GM23248 (cell line): ENCODE results near the gene GNAS-AS1. TPM values are rescaled to one million over a fixed set of nuclear protein-coding genes. Genes with fewer than 3 reads are reported as not detected.

ENCODE experiments used
- DNase-seq: peaks from one replicate; pipeline ENCODE4 v3.0.0-alpha.2; 2015
- H2AFZ ChIP-seq: fragments of 200-600 bp; sonication (generic); 2 replicates; pipeline ENCODE4 v1.6.1; 2016; ENCODE audit warnings: antibody characterized with exemption
- H3F3A ChIP-seq: fragments of 200-600 bp; sonication (generic); 2 replicates; pipeline ENCODE4 v1.6.1; 2016; ENCODE audit warnings: mild to moderate bottlenecking, antibody characterized with exemption, mixed run types; ENCODE audit not compliant: insufficient read depth
- H3K27ac ChIP-seq: fragments of 200-600 bp; sonication (generic); 2 replicates; pipeline ENCODE4 v1.5.1; 2016; ENCODE audit warnings: mild to moderate bottlenecking
- H3K27me3 ChIP-seq: fragments of 200-600 bp; sonication (generic); replicated peaks from 2 replicates; pipeline ENCODE4 v1.6.1; 2016; ENCODE audit warnings: mild to moderate bottlenecking; ENCODE audit not compliant: insufficient read depth
- H3K36me3 ChIP-seq: fragments of 200-600 bp; sonication (generic); 2 replicates; pipeline ENCODE4 v1.6.1; 2016; ENCODE audit warnings: low read depth, mild to moderate bottlenecking
- H3K4me1 ChIP-seq: fragments of 200-600 bp; sonication (generic); 2 replicates; pipeline ENCODE4 v1.6.1; 2016; ENCODE audit warnings: mild to moderate bottlenecking; ENCODE audit not compliant: insufficient read depth
- H3K4me2 ChIP-seq: fragments of 200-600 bp; sonication (generic); one replicate; pipeline ENCODE4 v1.6.1; 2016; ENCODE audit warnings: mild to moderate bottlenecking; ENCODE audit not compliant: unreplicated experiment
- H3K4me3 ChIP-seq: fragments of 200-600 bp; sonication (generic); 2 replicates; pipeline ENCODE4 v1.5.1; 2016; ENCODE audit warnings: mild to moderate bottlenecking
- H3K79me2 ChIP-seq: fragments of 200-600 bp; sonication (generic); 2 replicates; pipeline ENCODE4 v1.6.1; 2016; ENCODE audit warnings: mild to moderate bottlenecking; ENCODE audit not compliant: insufficient read depth
- H3K9ac ChIP-seq: fragments of 200-600 bp; sonication (generic); 2 replicates; pipeline ENCODE4 v1.6.1; 2016; ENCODE audit warnings: mild to moderate bottlenecking
- H3K9me2 ChIP-seq: fragments of 200-600 bp; sonication (generic); 2 replicates; pipeline ENCODE4 v1.6.1; 2016; ENCODE audit warnings: mixed run types, mild to moderate bottlenecking, moderate library complexity; ENCODE audit not compliant: insufficient read depth
- H3K9me3 ChIP-seq: fragments of 200-600 bp; sonication (generic); one replicate; pipeline ENCODE4 v1.6.1; 2017; ENCODE audit warnings: low read depth
- H4K20me1 ChIP-seq: fragments of 200-600 bp; sonication (generic); 2 replicates; pipeline ENCODE4 v1.6.0; 2016; ENCODE audit not compliant: insufficient read depth
- EZH2 ChIP-seq: fragments of 200-600 bp; sonication (generic); IDR thresholded peaks from 2 replicates; pipeline ENCODE4 v1.6.1; 2018; ENCODE audit warnings: antibody characterized with exemption, mild to moderate bottlenecking; ENCODE audit not compliant: insufficient read depth, poor library complexity, severe bottlenecking
- EZH2phosphoT487 ChIP-seq: fragments of 200-600 bp; sonication (generic); IDR thresholded peaks from 2 replicates; pipeline ENCODE4 v1.6.1; 2018; ENCODE audit warnings: antibody characterized with exemption, moderate library complexity, mild to moderate bottlenecking, low read depth; ENCODE audit not compliant: insufficient read depth
- WGBS, 2 experiments: methylation state at CpG; one replicate each; pipeline ENCODE4 v1.1.6; 2015 to 2017; ENCODE audit warnings: low lambda C conversion rate in 2 of 2, low coverage in 1 of 2; ENCODE audit errors: missing lambda C conversion rate in 2 of 2; 5-methylcytosine and 5-hydroxymethylcytosine counted together
- in situ Hi-C: fragments of 300-500 bp; cut with MboI; formaldehyde crosslinking; loops from 2 replicates; pipeline ENCODE4 v1.15.0; 2020
- polyA plus RNA-seq: library from polyadenylated mRNA; unstranded; fragments of >200 nt; fragmentation: Nextera tagmentation; extraction: Ambion mirVana; gene quantifications from 2 replicates; pipeline ENCODE4 v1.2.1, GENCODE V29; 2016
- total RNA-seq: library from RNA; depleted of rRNA; stranded (reverse); fragments of >200 nt; shearing (Covaris generic); gene quantifications from 2 replicates; pipeline ENCODE4 v1.2.3, GENCODE V29; 2014

GNAS-AS1 gene
- total and polyA plus RNA-seq, 2 experiments from 2014 or later, result 0.97 to 1.0 TPM

DNA sequence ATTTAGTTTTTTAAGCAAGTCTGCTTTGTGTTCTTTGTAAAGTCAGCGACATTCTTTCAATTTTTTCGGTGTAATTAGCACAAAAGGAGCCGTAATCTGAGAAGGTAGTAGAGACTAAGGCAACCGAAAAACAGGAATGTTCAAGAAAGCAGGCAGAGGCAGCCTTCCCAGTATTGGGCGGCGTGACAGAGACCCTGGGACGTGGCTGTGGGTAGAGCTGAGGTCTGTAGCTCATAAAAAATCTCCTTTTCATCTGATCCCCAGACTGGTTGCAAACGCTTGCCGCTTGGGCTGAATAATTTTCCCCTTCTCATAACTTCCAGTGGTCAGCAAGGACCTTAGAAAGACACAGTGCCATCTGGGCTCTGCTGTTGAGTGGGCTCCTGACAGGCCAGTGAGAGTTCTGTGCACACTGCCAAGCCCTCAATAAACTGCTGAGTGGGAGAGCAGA lies 32.6 kb upstream of the GNAS-AS1 start:
- peak; percentile 21 for DNase-seq
- H2AFZ ChIP-seq, result peak overlapping the region; percentile 65
- H3K4me3 ChIP-seq, result peak overlapping the region; percentile 50
- H4K20me1 ChIP-seq, result no peaks in the 10 kb centered on the region
- no peak for TF ChIP-seq EZH2
- no peak for TF ChIP-seq EZH2phosphoT487
- in situ Hi-C loops, result no loop called here
- 44 to 47% methylated on average over 9 of the region's 9 CpGs for WGBS, 2 experiments
- H3K27me3 ChIP-seq, result no peaks in the 10 kb centered on the region
- no peaks in the 10 kb centered on the region for H3K36me3 ChIP-seq
- H3K9me2 ChIP-seq, result no peaks in the 10 kb centered on the region
- 0 out of 2 replicates have a peak, but pooled peaks cover 10% of the 10 kb centered on the region for H3K4me1 ChIP-seq
- no peaks in the 10 kb centered on the region for H3K79me2 ChIP-seq
- H3K4me2 ChIP-seq, result peak overlapping the region; percentile 59
- no peaks in the 10 kb centered on the region for H3F3A ChIP-seq
- peak overlapping the region; percentile 24 for H3K9ac ChIP-seq
- H3K9me3 ChIP-seq, result no peaks in the 10 kb centered on the region
- no peak overlapping the region for H3K27ac ChIP-seq

DNA sequence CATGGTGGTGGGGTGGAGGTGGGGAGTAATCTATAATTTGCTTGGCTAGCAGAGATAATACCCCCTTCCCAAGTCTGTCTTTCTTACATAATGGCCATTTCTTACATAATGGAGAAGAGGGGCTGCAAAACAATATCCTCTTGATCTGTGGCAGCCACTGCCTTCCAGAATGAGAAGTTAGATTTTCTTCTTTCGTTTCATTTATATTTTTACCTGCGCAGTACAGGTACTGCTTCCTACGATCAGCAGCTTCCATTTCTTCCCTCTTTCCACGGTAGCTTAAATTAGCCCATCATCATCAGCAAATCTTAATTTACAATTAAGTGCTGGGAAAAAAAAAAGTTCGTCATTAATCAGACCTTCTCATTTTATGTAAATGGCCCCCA lies 32.0 kb upstream of the GNAS-AS1 start:
- no peak overlapping the region for H3K9ac ChIP-seq
- H3K36me3 ChIP-seq, result no peaks in the 10 kb centered on the region
- H3K4me3 ChIP-seq, result peak overlapping the region; percentile 50
- no peaks in the 10 kb centered on the region for H3K79me2 ChIP-seq
- 64 to 74% methylated on average over 5 of the region's 5 CpGs for WGBS, 2 experiments
- no peaks in the 10 kb centered on the region for H3F3A ChIP-seq
- 0 out of 2 replicates have a peak, but pooled peaks cover 10% of the 10 kb centered on the region for H3K4me1 ChIP-seq
- TF ChIP-seq EZH2, result no peak
- no peak for TF ChIP-seq EZH2phosphoT487
- no peaks in the 10 kb centered on the region for H3K27me3 ChIP-seq
- no peaks in the 10 kb centered on the region for H3K9me2 ChIP-seq
- H3K9me3 ChIP-seq, result no peaks in the 10 kb centered on the region
- no peak for DNase-seq
- in situ Hi-C loops, result no loop called here
- peak overlapping the region; percentile 65; the same call in 1 of the 2 replicates for H2AFZ ChIP-seq
- H4K20me1 ChIP-seq, result no peaks in the 10 kb centered on the region
- H3K27ac ChIP-seq, result no peak overlapping the region
- peak overlapping the region; percentile 59 for H3K4me2 ChIP-seq

DNA sequence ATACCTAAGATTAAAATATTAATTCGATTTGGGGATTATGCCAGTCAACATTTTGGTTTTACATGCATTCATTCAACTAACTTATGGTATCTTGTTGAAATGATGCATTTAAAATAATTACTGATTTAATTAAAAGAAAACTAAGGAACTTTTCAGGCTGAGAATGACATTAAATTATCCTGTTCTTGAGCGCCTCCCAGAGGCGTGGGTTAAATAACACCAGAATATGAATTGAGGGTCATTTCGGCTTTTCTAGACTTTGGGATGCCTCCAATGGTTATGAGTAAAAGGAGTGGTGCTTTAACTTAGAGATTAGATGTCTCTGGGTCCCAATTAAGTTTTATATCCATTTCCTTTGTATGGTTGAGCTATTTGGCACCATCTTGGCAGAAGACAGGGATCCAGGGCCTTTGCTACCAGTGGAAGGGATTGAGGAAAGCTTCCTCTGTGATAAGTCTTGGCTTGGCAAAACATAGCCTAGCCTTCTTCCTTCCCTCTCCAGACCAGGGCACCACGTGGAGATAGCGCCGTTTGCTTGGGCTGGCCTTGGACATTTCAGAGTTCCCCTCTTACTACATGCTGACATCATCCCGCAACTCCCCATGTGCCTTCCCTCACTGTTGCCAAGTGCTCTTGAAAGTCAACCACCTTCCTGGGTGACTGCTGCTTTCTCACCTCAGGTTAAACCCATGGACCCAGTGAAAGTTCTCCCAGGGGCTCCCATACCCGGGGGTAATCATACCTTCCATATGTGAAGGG lies 30.5 kb upstream of the GNAS-AS1 start:
- TF ChIP-seq EZH2phosphoT487 (no peak), EZH2 (no peak)
- Histone ChIP-seq H3K9me2 (no peaks in the 10 kb centered on the region), H3K27ac (no peak overlapping the region), H3K27me3 (no peaks in the 10 kb centered on the region), H3K9me3 (no peaks in the 10 kb centered on the region), H3K4me1 (0 out of 2 replicates have a peak, but pooled peaks cover 10% of the 10 kb centered on the region), H4K20me1 (no peaks in the 10 kb centered on the region), H3K36me3 (no peaks in the 10 kb centered on the region), H3F3A (no peaks in the 10 kb centered on the region), H3K9ac (no peak overlapping the region), H2AFZ (no peak overlapping the region), H3K4me2 (no peak overlapping the region), H3K79me2 (no peaks in the 10 kb centered on the region), H3K4me3 (no peak overlapping the region)
- in situ Hi-C loops, result no loop called here
- WGBS, 2 experiments, result 85 to 86% methylated on average over 9 of the region's 9 CpGs
- peak; percentile 38 for DNase-seq

DNA sequence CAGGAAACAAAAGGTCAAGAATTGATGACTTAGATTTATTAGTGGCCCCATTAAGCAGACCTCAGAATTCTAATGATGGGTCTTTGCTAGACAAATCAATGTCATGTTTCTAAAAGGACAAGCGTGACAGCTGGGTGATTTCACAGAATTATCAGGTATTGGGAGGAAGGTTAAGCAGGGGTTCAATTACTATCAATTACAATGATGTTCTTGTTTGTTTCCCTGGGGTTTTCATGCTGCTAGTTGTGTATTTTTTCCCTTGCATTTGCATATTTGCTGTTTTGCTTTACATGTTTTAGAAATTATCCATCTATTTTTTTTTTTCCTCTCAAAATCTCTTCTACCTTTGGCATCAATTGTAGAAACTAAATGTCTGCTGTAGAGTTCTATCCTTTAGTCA lies 29.7 kb upstream of the GNAS-AS1 start:
- Histone ChIP-seq H4K20me1 (no peaks in the 10 kb centered on the region), H3K79me2 (no peaks in the 10 kb centered on the region), H3K9me2 (no peaks in the 10 kb centered on the region), H3K27me3 (no peaks in the 10 kb centered on the region), H3F3A (no peaks in the 10 kb centered on the region), H3K9ac (no peak overlapping the region), H2AFZ (no peak overlapping the region), H3K4me3 (no peak overlapping the region), H3K36me3 (no peaks in the 10 kb centered on the region), H3K9me3 (no peaks in the 10 kb centered on the region), H3K4me1 (0 out of 2 replicates have a peak, but pooled peaks cover 10% of the 10 kb centered on the region), H3K27ac (no peak overlapping the region), H3K4me2 (no peak overlapping the region)
- TF ChIP-seq EZH2phosphoT487 (no peak), EZH2 (no peak)
- WGBS, 2 experiments, result 74 to 95% methylated on average over 1 of the region's 1 CpG
- no peak for DNase-seq
- in situ Hi-C loops, result no loop called here

DNA sequence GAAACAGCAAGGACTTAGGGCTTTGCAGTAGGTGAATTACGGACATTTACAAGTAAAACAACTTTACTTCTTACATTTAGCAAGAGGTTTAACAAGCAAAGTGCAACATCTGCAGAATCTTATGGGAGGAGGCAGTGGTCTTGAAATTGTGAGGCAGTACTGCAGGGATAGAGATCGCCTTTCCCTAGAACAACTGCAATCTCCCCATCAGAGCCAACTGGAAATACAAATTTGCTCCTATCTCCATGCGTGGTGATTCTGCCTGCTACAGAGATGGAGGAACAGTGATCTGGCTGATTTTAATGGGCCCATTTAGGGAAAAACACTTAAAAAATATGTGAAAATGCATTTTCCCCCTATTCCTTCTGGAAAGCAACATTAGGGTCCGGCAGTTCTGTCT lies 27.7 kb upstream of the GNAS-AS1 start:
- 90 to 94% methylated on average over 4 of the region's 4 CpGs for WGBS, 2 experiments
- TF ChIP-seq EZH2phosphoT487, result no peak
- TF ChIP-seq EZH2, result no peak
- no peaks in the 10 kb centered on the region for H3K27me3 ChIP-seq
- no peaks in the 10 kb centered on the region for H3K9me2 ChIP-seq
- H3K4me1 ChIP-seq, result 0 out of 2 replicates have a peak, but pooled peaks cover 7% of the 10 kb centered on the region
- no peak overlapping the region for H3K27ac ChIP-seq
- no peak overlapping the region for H3K4me3 ChIP-seq
- no peaks in the 10 kb centered on the region for H3K79me2 ChIP-seq
- no peaks in the 10 kb centered on the region for H3F3A ChIP-seq
- no peaks in the 10 kb centered on the region for H4K20me1 ChIP-seq
- in situ Hi-C loops, result loop anchor here (10.0 kb wide), 1 partner anchor 336 kb away; no protein-coding TSS in a partner anchor
- H3K36me3 ChIP-seq, result no peaks in the 10 kb centered on the region
- no peaks in the 10 kb centered on the region for H3K9me3 ChIP-seq
- no peak overlapping the region for H3K4me2 ChIP-seq
- H2AFZ ChIP-seq, result no peak overlapping the region
- H3K9ac ChIP-seq, result no peak overlapping the region
- no peak for DNase-seq
